ENCODE measurements around the gene MYO3B. TPM values are rescaled to one million over a fixed set of nuclear protein-coding genes. Genes with fewer than 3 reads are reported as not detected.

Gene MYO3B
- total and polyA plus RNA-seq, 2 donors (not counting 3 experiments of a cell fraction or from before 2014, with no cell fraction given), result 0.03 TPM; not detected in 1

DNA sequence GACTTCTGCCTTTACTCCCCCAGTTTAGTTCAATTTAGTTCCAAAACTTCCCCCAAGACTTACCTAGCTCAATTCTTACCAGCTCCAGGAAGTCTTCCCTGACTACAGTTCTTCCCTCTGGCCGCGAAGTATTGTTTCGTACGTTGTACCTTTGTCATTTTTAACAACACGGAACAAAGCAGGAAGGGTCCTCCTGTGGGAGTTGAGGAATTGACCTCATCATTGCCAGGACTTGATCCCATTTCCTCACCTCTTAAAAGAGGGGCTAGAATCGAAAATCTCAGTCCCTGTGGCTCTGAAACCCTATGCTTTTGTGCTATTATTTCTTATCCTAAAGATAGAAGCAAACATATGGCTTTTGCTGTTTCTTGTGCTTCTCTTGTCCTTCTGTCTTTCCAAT, 187.1 kb downstream of the MYO3B start:
- Histone ChIP-seq H3K79me2 (ENCODE audit: control insufficient read depth, insufficient read depth, low read length) (no peaks in the 10 kb centered on the region), H4K20me1 (replicated peaks; ENCODE audit: control insufficient read depth, extremely low read depth, insufficient read depth, low read length) (no peaks in the 10 kb centered on the region), H3K4me1 (ENCODE audit: control insufficient read depth, extremely low read depth, insufficient read depth, low read length) (no peaks in the 10 kb centered on the region), H2AFZ (ENCODE audit: low read depth, low read length) (no peak overlapping the region), H3K9me1 (replicated peaks; ENCODE audit: control insufficient read depth, extremely low read depth, insufficient read depth, low read length) (no peaks in the 10 kb centered on the region), H3K27me3 (ENCODE audit: control insufficient read depth in 2 of 2, insufficient read depth in 2 of 2, low read length in 2 of 2) (peaks cover 55 to 81% of the 10 kb centered on the region in 2 experiments), H3K9ac (replicated peaks; ENCODE audit: extremely low read depth, insufficient read depth, low read length) (no peak overlapping the region), H3K9me3 (replicated peaks; ENCODE audit: control insufficient read depth, insufficient read depth, low read length) (no peaks in the 10 kb centered on the region), H3K27ac (ENCODE audit: insufficient read depth, low read depth, low read length) (no peak overlapping the region), H3K36me3 (ENCODE audit: control insufficient read depth in 2 of 2, extremely low read depth in 1 of 2, insufficient read depth in 2 of 2, low read length in 2 of 2) (no peaks in the 10 kb centered on the region), H3K4me2 (ENCODE audit: insufficient read depth, low read length) (no peak overlapping the region), H3K4me3 (replicated peaks in 1 of 3; ENCODE audit: insufficient read depth in 1 of 3, low read depth in 1 of 3, low read length in 3 of 3) (no peak overlapping the region)
- intact Hi-C loops (cut with micrococcal nuclease) (no loop called here), dilution Hi-C loops (cut with MboI; ENCODE audit: extremely low pct_ligation_motif_present, low sequenced_read_pairs) (no loop called here)
- ChIA-PET CTCF (interaction anchor here (1.2 to 8.2 kb wide), 3 partner anchors 15 to 508 kb away, joined by 4 to 118 read pairs (median 5); partner anchors contain the start of gene GAD1), POLR2A (no interaction called here)
- FAIRE-seq (no peak), DNase-seq (ENCODE audit: low read depth, low spot score) (no peak)
- no TSS peak for BruUV-seq (replicated peaks)
- TF ChIP-seq POLR2AphosphoS5 (IDR thresholded peaks at IDR 0.05; ENCODE audit: insufficient read depth, low read depth, low read length) (no peak), GATA2 (IDR thresholded peaks at IDR 0.05; ENCODE audit: insufficient read depth, insufficient read length, low read depth, low read length) (no peak), MYC (IDR thresholded peaks at IDR 0.05; ENCODE audit: low read depth, low read length) (no peak), POLR2A (IDR thresholded peaks at IDR 0.05; ENCODE audit: low read depth, low read length) (no peak)
- TF ChIP-seq, protein P1, sequence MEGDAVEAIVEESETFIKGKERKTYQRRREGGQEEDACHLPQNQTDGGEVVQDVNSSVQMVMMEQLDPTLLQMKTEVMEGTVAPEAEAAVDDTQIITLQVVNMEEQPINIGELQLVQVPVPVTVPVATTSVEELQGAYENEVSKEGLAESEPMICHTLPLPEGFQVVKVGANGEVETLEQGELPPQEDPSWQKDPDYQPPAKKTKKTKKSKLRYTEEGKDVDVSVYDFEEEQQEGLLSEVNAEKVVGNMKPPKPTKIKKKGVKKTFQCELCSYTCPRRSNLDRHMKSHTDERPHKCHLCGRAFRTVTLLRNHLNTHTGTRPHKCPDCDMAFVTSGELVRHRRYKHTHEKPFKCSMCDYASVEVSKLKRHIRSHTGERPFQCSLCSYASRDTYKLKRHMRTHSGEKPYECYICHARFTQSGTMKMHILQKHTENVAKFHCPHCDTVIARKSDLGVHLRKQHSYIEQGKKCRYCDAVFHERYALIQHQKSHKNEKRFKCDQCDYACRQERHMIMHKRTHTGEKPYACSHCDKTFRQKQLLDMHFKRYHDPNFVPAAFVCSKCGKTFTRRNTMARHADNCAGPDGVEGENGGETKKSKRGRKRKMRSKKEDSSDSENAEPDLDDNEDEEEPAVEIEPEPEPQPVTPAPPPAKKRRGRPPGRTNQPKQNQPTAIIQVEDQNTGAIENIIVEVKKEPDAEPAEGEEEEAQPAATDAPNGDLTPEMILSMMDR (IDR thresholded peaks at IDR 0.05; ENCODE audit: extremely low read depth in 1 of 2, insufficient read depth in 1 of 2, low read depth in 1 of 2, low read length in 2 of 2), result no peak
- TF ChIP-seq, protein P2, sequence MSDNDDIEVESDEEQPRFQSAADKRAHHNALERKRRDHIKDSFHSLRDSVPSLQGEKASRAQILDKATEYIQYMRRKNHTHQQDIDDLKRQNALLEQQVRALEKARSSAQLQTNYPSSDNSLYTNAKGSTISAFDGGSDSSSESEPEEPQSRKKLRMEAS (IDR thresholded peaks at IDR 0.05; ENCODE audit: insufficient read depth, insufficient read length), result no peak
